Upper lobe of left lung (tissue), 6 donors: Measurements from ENCODE around the gene LYPD5. TPM values are rescaled to one million over a fixed set of nuclear protein-coding genes. Genes with fewer than 3 reads are reported as not detected.
A peak's percentile ranks its signal among the peaks of the same experiment; 100 is the strongest.

Experiments used
- ATAC-seq, 2 donors: fragments of 200-7000 bp; cut with Tn5 transposase; one replicate each; pipeline ENCODE4 v1.9.1; 2022; ENCODE audit warnings: mild to moderate bottlenecking in 2 of 2, moderate library complexity in 2 of 2; ENCODE audit not compliant: low FRiP score in 2 of 2
- DNase-seq, 2 donors: peaks; one replicate each; pipeline ENCODE4 v3.0.0-alpha.2; 2019 to 2020
- H3K27ac ChIP-seq, 4 donors: fragments of 200-600 bp; sonication (generic); one replicate each; pipeline ENCODE4 v1.5.1; 2016 to 2019
- H3K27me3 ChIP-seq, 4 donors: fragments of 200-600 bp; sonication (generic); one replicate each; pipeline ENCODE4 v1.5.1; 2017 to 2019
- H3K36me3 ChIP-seq, 4 donors: fragments of 200-600 bp; sonication (generic); one replicate each; pipeline ENCODE4 v1.5.1; 2016 to 2019
- H3K4me1 ChIP-seq, 4 donors: fragments of 200-600 bp; sonication (generic); one replicate each; pipeline ENCODE4 v1.5.1; 2018 to 2019
- H3K4me3 ChIP-seq, 4 donors: fragments of 200-600 bp; sonication (generic); one replicate each; pipeline ENCODE4 v1.5.1; 2017 to 2019; ENCODE audit warnings: mild to moderate bottlenecking in 2 of 4, moderate library complexity in 1 of 4
- H3K9me3 ChIP-seq, 4 donors: fragments of 200-600 bp; sonication (generic); one replicate each; pipeline ENCODE4 v1.5.1; 2018 to 2019
- CTCF ChIP-seq, 6 experiments: fragments of 450-650 bp in 4 of 6; fragments of 200-600 bp in 2 of 6; sonication (generic) in 2 of 6; IDR thresholded peaks; one replicate each; pipeline ENCODE4 v1.5.1; 2016 to 2019; ENCODE audit warnings: antibody characterized with exemption in 6 of 6
- EP300 ChIP-seq, 4 donors: sonication (generic); formaldehyde crosslinking; IDR thresholded peaks; one replicate each; pipeline ENCODE4 v1.5.1; 2017; ENCODE audit warnings: antibody characterized with exemption in 4 of 4, control low read depth in 2 of 4
- POLR2A ChIP-seq, 4 donors: fragments of 450-650 bp; IDR thresholded peaks; one replicate each; pipeline ENCODE4 v1.5.1; 2016 to 2017; ENCODE audit warnings: antibody characterized with exemption in 4 of 4, mild to moderate bottlenecking in 2 of 4
- POLR2AphosphoS5 ChIP-seq, 2 donors: sonication (generic); formaldehyde crosslinking; IDR thresholded peaks; one replicate each; pipeline ENCODE4 v1.5.1; 2017; ENCODE audit warnings: antibody characterized with exemption in 2 of 2
- WGBS, 2 donors: methylation state at CpG; one replicate each; pipeline ENCODE4 v1.1.5; 2017 to 2018; 5-methylcytosine and 5-hydroxymethylcytosine counted together
- total RNA-seq, 6 donors: library from RNA; depleted of rRNA in 4 of 6; stranded (reverse); fragments of >200 nt in 4 of 6; gene quantifications; one replicate each; pipeline versions ENCODE4 v1.1.0 to v1.2.1, GENCODE V29; 2016 to 2021
- donor health status: DM: no; HTN: no; CAD: no; lungs with moderate emphysema.
- donor health status: DM: no; HTN: yes; CAD: no; lungs with severe emphysema.

Gene LYPD5
- total RNA-seq, 6 donors from 2014 or later, result 2.7 to 9.9 (median 6.0) TPM

GRCh38 chr19:43797118-43797517, 5.1 kb downstream of the LYPD5 start:
- ATAC-seq (no peak), DNase-seq (no peak)
- no peak overlapping the region for H3K4me3 ChIP-seq
- no peaks in the 10 kb centered on the region for H3K9me3 ChIP-seq
- no peak overlapping the region for H3K27ac ChIP-seq
- 33 to 77% methylated on average over 4 to 6 of the region's 6 CpGs for WGBS, 2 donors
- H3K27me3 ChIP-seq, result peaks cover 0 to 5% (median 0%) of the 10 kb centered on the region in 4 donors
- H3K4me1 ChIP-seq, result peaks cover 12 to 19% (median 13%) of the 10 kb centered on the region in 4 donors
- H3K36me3 ChIP-seq, result peaks cover 0 to 8% (median 0%) of the 10 kb centered on the region in 4 donors
- no peak for TF ChIP-seq POLR2AphosphoS5 (IDR thresholded peaks at IDR 0.05)
- TF ChIP-seq EP300 (IDR thresholded peaks at IDR 0.05), result no peak
- no peak for TF ChIP-seq CTCF (IDR thresholded peaks at IDR 0.05)
- no peak for TF ChIP-seq POLR2A (IDR thresholded peaks at IDR 0.05)

GRCh38 chr19:43790587-43790986, 11.7 kb downstream of the LYPD5 start:
- Histone ChIP-seq H3K4me1 (no peaks in the 10 kb centered on the region), H3K36me3 (no peaks in the 10 kb centered on the region), H3K9me3 (no peaks in the 10 kb centered on the region), H3K27me3 (no peaks in the 10 kb centered on the region), H3K27ac (no peak overlapping the region), H3K4me3 (no peak overlapping the region)
- 25 to 41% methylated on average over 3 of the region's 3 CpGs for WGBS, 2 donors
- TF ChIP-seq POLR2A (IDR thresholded peaks at IDR 0.05), result no peak
- no peak for TF ChIP-seq EP300 (IDR thresholded peaks at IDR 0.05)
- no peak for TF ChIP-seq CTCF (IDR thresholded peaks at IDR 0.05)
- TF ChIP-seq POLR2AphosphoS5 (IDR thresholded peaks at IDR 0.05), result no peak
- DNase-seq (no peak), ATAC-seq (no peak)

- Histone ChIP-seq H3K36me3 (no peaks in the 10 kb centered on the region), H3K9me3 (no peaks in the 10 kb centered on the region), H3K27me3 (no peaks in the 10 kb centered on the region), H3K4me1 (peaks cover 8 to 14% (median 13%) of the 10 kb centered on the region in 4 donors), H3K27ac (no peak overlapping the region), H3K4me3 (no peak overlapping the region)
- DNase-seq (no peak), ATAC-seq (peak in 1 of 2 donors; percentile 18)
- TF ChIP-seq POLR2A (IDR thresholded peaks at IDR 0.05) (no peak), EP300 (IDR thresholded peaks at IDR 0.05) (no peak), CTCF (IDR thresholded peaks at IDR 0.05) (no peak), POLR2AphosphoS5 (IDR thresholded peaks at IDR 0.05) (no peak)
- WGBS, 2 donors, result 5 to 12% methylated on average over 3 of the region's 3 CpGs
Observed at GRCh38 chr19:43789029-43789428, 13.2 kb downstream of the LYPD5 start.

- H3K4me1 ChIP-seq, result peaks cover 8 to 14% (median 13%) of the 10 kb centered on the region in 4 donors
- no peak overlapping the region for H3K27ac ChIP-seq
- no peak overlapping the region for H3K4me3 ChIP-seq
- H3K27me3 ChIP-seq, result no peaks in the 10 kb centered on the region
- H3K9me3 ChIP-seq, result no peaks in the 10 kb centered on the region
- ATAC-seq (no peak), DNase-seq (no peak)
- WGBS, 2 donors, result 31 to 63% methylated on average over 1 of the region's 1 CpG
- no peaks in the 10 kb centered on the region for H3K36me3 ChIP-seq
- TF ChIP-seq POLR2AphosphoS5 (IDR thresholded peaks at IDR 0.05), result no peak
- TF ChIP-seq EP300 (IDR thresholded peaks at IDR 0.05), result no peak
- TF ChIP-seq POLR2A (IDR thresholded peaks at IDR 0.05), result no peak
- no peak for TF ChIP-seq CTCF (IDR thresholded peaks at IDR 0.05)
Observed at GRCh38 chr19:43786665-43787064, 15.6 kb downstream of the LYPD5 start.
